GM12801 (cell line): ENCODE data around the gene PRKCA.

ENCODE experiments used
- TF ChIP-seq, protein P1 (sequence below): IDR thresholded peaks from one replicate; pipeline ENCODE4 v1.5.1; 2011; ENCODE audit warnings: control low read depth; ENCODE audit not compliant: insufficient read length; ENCODE audit errors: extremely low read depth

PRKCA gene

DNA sequence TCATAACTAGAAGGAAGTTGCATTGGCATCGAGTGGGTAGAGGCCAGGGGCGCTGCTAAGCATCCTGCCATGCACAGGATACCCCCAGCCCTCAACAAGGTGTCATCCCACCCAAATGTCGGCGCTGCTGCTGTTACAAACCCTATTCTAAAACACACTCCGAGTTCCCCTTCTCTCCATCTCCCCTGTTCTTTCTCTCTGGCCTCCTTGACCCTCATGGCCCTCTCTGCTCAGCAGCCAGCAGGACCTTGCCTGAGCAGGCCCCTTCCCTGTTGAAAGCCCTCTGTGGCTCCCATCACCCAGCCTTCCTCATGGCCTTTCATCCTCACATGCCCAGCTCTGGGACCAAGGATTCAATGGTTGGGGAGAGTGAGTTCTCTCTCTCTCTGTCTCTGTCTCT lies 510.2 kb downstream of the PRKCA start:
- TF ChIP-seq, protein P1, sequence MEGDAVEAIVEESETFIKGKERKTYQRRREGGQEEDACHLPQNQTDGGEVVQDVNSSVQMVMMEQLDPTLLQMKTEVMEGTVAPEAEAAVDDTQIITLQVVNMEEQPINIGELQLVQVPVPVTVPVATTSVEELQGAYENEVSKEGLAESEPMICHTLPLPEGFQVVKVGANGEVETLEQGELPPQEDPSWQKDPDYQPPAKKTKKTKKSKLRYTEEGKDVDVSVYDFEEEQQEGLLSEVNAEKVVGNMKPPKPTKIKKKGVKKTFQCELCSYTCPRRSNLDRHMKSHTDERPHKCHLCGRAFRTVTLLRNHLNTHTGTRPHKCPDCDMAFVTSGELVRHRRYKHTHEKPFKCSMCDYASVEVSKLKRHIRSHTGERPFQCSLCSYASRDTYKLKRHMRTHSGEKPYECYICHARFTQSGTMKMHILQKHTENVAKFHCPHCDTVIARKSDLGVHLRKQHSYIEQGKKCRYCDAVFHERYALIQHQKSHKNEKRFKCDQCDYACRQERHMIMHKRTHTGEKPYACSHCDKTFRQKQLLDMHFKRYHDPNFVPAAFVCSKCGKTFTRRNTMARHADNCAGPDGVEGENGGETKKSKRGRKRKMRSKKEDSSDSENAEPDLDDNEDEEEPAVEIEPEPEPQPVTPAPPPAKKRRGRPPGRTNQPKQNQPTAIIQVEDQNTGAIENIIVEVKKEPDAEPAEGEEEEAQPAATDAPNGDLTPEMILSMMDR, result no peak

DNA sequence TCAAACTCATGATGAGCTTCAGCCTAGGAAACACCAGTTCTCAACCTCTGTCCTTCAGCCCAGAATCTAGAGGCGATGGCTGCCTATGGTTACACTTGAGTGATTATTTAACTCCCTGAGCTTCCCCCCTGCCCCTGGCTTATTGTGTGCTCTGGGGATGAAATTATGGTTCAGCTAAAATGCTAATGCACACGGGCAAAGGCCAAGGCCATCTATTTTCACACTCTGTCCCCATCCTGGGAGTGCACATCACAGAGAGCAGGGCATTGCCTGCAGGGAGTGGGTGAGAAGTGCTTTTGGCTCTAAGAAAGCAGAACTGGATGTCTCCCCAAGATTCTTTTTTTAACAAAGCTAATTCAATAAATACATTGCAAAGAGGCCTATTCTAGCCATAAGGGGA lies 510.9 kb downstream of the PRKCA start:
- TF ChIP-seq, protein P1, result no peak

DNA sequence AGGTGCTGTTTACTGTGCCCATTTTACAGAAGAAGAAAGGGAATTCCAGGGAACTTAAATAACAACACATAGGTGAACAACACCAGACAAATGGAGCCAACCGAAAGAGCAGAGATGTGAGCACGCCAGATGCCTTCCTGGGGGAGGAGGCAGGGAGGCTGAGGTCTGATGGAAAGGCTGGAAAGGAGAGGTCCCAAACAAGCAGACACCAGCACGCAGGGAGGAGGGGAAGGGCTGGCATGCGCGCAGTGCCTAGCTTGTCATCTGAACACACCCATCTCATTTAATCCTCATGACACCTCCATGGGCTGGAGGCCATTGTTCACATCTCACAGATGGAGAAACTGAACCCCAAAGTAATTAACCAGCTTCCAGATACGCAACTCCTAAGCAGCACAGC lies 511.6 kb downstream of the PRKCA start:
- TF ChIP-seq, protein P1, result no peak

- TF ChIP-seq, protein P1, result no peak
These were observed 512.2 kb downstream of the PRKCA start for GRCh38 chr17:66814570-66814969.

DNA sequence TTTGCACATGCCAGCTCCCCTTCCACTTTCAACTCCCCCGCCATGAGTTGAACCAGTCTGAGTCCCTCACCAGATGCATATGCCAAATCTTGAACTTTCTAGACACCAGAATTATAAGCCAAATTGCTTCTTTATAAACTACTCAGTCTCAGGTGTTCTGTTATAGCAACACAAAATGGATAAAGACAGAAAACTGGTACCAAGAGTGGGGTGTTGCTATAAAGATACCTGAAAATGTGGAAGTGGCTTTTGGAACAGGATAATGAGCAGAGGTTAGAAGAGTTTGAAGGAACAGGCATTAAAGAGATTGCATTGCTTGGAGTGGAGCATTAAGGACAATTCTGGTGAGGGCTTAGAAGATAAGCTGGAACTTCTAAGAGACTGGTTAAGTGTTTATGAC lies 515.3 kb downstream of the PRKCA start:
- TF ChIP-seq, protein P1, result no peak

- TF ChIP-seq, protein P1, result no peak
These were observed 517.1 kb downstream of the PRKCA start for GRCh38 chr17:66819466-66819865.

DNA sequence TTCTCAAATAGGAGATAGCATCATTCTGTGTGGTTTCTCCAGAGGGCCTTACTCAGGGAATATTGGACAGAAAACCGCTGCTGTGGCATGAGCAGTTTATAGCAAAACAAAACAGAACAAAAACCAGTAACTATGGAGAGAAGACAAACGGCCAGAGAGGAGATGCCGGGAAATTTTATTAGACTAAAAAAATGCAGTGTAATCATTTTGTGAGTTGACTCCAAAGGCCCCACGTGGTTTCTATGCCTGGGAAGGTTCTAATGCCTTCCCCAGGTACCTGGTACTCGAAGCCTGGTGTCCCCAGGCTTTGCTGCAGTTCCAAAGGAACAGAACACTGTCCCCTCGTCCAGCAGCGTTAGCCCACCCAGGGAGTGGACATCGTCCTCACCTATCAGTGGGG lies 519.6 kb downstream of the PRKCA start:
- TF ChIP-seq, protein P1, result no peak

DNA sequence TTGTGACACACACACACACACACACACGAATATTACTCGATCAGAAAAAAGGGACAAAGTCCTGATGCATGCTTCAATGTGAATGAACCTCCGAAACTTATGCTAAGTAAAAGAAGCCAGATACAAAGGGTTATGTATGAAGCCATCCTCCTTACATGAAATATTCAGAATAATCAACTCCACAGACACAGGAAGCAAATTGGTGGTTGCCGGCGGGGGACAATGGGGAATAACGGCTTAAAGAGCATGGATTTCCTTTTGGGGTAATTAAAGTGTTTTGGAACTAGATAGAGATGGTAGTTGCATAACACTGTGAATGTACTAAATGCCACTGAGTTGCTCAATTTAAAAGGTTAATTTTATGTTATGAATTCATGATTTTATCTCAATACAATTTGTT lies 524.4 kb downstream of the PRKCA start:
- TF ChIP-seq, protein P1, result no peak
